Stimulated activated naive CD4-positive, alpha-beta T cell treated with Interleukin-2 at 50 U/mL for 16 hours (primary cell): ENCODE measurements around the gene DLEC1.

Source experiments
- DNase-seq: peaks from one replicate; lab custom pipeline; 2025; lab: John Stamatoyannopoulos, UW

DLEC1 gene

DNA sequence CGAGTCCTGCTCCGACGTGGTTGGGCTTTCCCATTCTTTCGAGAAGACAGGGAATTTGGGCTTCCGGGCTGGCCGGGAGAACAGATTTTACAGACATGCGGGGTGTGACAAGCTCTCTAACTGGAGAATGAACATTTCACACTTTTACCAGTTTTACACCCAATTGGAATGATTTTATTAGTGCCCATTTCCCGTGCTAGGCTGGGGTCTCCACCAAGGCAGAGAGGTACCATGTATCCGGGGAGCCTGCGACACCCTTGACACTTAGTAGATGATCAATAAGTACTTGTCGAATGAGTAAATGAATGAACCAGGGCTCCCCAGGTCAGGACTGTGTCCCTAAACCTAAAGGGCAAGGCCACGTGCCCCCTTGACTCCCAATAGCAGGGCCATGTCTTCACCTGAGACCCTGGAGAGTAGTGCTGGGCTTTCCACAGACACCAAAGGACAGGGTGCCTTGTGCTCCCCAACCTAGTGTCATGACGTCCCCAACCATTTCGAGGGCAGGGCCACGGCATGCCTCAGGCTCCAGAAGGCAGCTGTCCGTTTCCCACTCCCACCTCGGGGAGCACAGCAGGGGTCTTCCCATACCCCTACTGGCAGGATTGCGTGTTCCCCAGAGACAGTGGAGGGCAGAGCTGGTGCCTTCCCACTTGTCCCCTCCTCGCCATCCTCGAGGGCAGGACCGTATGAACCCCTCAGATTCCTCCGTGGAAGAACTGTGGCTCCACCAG, 98.8 kb downstream of the DLEC1 start:
- DNase-seq, result peak; percentile 7

DNA sequence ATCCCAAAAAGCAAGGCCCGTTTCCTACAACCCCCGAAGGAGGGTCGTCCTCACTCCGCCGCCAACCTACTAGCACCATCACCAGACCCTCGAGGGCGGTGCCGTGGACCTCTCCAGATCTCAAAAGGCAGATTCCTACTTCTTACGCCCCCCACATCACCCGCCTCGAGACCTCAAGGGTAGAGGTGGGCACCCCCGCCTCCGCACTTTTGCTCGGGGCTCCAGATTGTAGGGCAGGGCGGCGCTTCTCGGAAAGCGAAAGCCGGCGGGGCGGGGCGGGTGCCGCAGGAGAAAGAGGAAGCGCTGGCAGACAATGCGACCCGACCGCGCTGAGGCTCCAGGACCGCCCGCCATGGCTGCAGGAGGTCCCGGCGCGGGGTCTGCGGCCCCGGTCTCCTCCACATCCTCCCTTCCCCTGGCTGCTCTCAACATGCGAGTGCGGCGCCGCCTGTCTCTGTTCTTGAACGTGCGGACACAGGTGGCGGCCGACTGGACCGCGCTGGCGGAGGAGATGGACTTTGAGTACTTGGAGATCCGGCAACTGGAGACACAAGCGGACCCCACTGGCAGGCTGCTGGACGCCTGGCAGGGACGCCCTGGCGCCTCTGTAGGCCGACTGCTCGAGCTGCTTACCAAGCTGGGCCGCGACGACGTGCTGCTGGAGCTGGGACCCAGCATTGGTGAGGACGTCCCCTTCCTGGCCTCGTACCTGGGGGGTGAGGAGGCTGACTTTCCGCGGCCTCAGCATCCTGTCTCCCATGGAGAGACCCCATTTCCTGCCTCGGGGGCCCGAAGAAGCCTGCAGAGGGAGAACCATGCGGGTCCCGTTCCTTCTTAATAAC, 99.6 kb downstream of the DLEC1 start, which contains the start of gene MYD88:
Gene MYD88 (plus strand): TSS at position 313 of the 842 bp plus-strand sequence. CDS start 40 bp downstream, at position 353.
- DNase-seq, result peak; percentile 85

DNA sequence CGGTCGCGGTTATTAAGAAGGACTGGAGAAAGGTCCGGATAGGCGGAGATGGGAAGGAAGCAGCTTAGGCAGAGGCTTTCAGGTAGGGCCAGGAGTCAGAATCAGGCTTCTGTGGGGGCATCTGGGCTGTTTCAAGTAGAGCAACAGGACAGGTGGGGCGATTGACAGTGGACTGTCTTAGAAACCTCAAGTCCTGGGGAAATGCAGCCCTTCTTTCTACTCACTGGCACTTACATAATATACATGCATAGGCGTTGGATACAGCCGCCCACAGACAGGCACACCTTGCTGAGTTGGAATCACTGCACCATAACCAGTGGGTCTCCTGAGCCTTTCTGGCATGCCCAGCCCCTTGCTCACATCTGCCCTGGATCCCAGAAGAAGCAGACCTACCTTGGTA, 100.2 kb downstream of the DLEC1 start:
- DNase-seq, result no peak

DNA sequence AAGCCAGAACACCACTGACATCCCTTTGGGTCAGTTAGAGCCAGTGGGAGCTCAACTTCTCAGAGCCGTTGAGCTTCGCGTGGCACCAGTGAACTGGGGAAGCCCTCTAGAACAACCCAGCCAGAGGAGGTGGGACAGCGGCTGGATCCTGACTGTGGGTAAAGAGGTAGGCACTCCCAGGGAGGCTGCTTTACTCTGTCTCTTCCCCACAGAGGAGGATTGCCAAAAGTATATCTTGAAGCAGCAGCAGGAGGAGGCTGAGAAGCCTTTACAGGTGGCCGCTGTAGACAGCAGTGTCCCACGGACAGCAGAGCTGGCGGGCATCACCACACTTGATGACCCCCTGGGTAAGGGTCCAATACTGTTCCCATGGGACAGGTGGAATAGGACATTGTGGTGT, 100.6 kb downstream of the DLEC1 start:
- no peak for DNase-seq

DNA sequence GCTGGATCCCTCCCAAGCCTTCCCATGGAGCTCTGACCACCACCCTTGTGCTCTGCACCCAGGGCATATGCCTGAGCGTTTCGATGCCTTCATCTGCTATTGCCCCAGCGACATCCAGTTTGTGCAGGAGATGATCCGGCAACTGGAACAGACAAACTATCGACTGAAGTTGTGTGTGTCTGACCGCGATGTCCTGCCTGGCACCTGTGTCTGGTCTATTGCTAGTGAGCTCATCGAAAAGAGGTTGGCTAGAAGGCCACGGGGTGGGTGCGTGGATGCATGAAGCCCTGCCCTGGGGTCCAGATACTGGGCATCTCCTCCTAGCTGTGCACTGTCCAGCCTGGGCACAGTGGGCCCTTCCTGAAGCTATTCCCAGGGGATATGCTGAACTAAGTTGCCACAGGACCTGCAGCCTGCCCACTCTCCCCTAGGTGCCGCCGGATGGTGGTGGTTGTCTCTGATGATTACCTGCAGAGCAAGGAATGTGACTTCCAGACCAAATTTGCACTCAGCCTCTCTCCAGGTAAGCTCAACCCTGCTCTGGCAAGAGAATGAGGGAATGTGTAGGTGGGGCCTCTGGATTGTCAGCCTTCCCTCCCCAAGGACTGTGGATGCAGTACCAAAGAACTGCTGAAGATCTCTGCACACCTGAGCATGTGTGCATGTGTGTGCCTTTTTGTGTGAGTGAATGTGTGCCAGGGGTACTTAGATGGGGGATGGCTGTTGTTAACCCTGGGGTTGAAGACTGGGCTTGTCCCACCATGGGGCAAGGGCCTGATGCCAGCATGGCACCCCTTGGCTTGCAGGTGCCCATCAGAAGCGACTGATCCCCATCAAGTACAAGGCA, 101.5 kb downstream of the DLEC1 start:
- DNase-seq, result no peak

DNA sequence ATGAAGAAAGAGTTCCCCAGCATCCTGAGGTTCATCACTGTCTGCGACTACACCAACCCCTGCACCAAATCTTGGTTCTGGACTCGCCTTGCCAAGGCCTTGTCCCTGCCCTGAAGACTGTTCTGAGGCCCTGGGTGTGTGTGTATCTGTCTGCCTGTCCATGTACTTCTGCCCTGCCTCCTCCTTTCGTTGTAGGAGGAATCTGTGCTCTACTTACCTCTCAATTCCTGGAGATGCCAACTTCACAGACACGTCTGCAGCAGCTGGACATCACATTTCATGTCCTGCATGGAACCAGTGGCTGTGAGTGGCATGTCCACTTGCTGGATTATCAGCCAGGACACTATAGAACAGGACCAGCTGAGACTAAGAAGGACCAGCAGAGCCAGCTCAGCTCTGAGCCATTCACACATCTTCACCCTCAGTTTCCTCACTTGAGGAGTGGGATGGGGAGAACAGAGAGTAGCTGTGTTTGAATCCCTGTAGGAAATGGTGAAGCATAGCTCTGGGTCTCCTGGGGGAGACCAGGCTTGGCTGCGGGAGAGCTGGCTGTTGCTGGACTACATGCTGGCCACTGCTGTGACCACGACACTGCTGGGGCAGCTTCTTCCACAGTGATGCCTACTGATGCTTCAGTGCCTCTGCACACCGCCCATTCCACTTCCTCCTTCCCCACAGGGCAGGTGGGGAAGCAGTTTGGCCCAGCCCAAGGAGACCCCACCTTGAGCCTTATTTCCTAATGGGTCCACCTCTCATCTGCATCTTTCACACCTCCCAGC, 102.4 kb downstream of the DLEC1 start:
- DNase-seq, result no peak

DNA sequence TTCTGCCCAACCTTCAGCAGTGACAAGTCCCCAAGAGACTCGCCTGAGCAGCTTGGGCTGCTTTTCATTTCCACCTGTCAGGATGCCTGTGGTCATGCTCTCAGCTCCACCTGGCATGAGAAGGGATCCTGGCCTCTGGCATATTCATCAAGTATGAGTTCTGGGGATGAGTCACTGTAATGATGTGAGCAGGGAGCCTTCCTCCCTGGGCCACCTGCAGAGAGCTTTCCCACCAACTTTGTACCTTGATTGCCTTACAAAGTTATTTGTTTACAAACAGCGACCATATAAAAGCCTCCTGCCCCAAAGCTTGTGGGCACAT, 102.9 kb downstream of the DLEC1 start:
- no peak for DNase-seq

DNA sequence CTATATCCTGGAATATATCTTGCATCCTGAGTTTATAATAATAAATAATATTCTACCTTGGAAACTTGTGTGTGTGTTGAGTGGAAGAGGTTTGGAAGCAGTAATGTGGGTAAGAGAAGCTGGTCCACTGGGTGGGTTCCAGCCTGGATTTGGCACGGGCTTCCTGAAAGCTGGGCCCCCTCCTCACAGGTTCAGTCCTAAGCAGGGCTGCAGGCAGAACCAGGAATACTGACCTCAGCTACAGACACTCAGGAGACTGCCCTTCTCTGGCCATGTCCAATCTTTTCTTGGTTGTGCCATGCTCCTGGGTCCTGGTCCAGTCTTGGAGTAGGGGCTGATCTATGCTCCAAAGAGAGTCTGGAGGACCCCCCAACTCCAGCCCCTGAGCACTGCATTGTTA, 104.0 kb downstream of the DLEC1 start:
- no peak for DNase-seq

DNA sequence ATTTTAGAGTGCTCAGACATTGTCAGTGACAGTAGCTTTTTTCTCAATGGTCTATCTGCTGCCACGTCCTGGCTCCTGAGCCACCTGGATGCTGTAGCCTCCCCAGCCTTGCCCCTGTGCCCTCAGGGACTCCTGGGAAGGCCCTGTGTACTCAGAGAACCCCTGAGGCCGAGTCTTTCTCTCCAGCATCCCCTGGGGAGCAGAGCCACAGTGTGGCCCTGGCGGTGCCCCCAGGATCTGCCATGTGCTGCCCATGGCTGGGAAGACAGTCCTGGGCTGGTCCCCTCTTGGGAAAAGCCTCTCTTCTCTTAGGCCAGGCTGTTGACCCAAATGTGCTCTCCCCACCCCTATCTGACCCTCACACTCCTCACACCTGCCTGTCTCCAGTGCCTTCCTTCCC, 104.5 kb downstream of the DLEC1 start:
- DNase-seq, result no peak

DNA sequence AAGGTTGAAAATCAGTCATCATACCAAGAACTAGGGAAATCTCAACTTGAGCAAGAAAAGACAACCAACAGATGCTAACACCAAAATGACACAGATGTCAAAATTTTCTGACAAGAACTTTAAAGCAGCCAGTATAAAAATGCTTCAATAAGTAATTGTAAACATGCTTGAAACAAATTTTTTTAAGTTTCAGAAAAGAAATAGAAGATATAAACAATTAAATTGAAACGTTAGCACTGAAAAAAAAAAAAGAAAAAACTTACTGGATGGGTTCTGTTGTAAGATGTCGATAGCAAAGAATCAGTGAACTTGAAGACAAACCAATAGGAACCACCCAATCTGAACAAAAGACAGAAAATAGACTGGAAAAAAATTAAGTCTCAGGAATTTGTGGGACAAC, 107.5 kb downstream of the DLEC1 start:
- DNase-seq, result no peak

DNA sequence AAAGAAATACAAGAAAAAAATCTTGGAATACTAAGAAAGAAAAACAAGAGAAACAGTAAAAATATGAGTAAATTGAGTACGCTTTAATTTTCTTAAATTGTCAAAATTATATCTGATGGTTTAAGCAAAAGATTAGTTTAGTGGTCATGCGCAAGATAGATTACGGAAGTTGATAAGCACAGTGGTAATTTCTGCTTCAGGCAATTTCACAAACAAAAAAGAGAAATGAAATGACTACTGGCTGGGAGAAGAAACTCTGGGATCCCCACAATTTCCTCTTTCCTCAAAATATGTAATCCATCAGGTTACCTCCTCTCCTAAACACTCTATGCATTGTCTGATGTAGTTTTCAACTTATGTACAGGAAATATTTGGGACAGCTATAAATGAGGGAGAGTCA, 108.4 kb downstream of the DLEC1 start:
- DNase-seq, result no peak

DNA sequence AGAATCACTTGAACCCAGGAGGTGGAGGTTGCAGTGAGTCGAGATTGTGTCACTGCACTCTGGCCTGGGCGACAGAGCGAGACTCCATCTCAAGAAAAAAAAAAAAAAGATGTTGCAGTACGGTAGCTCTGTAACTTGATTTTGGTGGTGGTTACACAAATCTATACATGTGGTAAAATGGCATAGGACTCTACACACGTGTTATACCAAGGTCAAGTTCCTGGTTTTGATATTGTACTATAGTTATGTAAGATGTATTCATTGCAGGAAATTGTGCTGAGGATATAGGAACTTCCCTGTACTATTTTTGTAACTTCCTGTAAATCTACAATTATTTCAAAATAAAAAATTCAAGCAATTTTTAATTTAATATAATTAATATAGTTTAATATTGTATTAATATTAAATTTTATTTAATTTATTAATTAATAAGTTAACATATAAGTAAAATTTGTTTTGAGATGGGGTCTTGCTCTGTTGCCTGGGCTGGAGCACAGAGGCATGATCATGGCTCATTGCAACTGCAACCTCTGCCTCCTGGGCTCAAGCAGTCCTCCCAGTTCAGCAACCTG, 109.4 kb downstream of the DLEC1 start:
- no peak for DNase-seq

DNA sequence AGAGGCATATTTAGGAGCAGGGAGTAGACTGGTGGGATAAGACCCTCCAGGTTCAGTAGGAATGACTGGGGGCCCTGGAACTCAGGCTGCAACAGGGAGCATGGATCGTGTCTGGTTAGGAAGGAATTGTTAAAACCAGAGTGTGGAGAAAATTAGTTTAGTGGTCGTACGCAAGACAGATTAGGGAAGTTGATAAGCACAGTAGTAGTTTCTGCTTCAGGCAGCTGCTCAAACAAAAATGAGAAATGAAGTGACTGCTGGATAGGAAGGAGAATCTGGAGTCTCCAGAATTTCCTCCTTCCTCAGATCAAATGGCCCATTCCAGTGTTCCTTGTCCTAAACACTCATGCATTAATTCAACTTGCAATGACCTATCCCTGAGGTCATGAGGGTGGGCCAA, 110.7 kb downstream of the DLEC1 start:
- DNase-seq, result no peak

DNA sequence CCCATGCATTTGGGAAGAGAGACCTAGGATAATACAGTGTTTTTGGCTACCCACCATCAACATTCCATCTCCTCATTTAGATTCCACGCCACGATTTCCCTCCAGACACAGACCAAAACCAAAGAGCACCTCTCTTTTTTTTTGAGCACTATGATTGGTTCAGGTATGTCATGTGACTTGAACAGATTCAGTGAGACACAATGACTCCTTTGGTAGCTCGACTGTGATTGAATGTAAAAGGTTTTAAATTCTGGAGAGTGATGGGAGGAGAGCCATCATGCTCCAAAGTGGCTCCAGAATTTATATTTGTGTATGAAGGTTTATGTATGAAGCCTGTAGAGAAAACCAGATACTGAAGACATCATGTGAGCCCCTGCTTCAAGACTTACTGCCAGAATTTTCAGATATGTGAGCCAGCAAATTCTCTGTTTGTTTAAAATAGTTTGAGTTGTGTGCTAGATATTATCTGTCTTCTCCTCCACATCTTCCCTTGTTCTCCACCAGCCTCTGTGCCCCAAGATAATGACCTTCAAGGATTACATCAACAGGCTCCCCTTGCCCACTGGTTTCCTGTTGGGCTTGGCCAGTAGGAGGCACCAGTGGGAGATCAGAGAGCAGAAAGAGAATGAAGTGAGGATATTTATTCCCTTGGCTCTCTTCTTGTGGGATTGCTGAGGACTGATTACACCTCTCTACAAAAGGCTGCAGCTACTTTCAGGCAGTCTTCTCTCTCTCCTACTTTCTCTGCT, 111.9 kb downstream of the DLEC1 start:
- DNase-seq, result no peak

DNA sequence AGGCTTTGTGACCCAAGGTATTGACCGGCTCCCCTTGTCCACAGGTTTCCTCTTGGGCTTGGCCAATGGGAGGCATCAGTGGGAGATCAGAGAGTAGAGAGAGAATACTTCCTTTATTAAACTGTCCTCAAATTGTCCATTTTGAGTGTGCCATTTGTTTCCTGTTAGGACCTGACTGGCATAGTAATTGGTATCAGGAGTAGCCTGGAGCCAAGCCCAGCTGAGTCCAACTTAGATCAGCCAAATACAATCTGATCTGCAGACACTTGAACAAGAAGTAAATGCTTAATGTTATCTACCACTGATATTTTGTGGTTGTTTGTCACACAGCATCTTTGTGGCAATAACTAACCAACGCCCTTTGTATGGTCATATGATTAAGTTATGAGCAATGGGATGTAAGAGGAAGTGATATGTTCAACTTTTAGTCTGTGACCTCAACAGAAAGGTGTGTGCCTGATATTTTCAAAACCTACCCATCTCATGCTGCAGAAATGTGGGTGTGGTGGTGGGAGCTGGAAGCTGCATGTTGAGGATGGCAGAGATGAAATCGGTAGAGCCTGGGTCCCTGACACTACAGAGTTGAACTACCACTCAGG, 112.8 kb downstream of the DLEC1 start:
- DNase-seq, result no peak

DNA sequence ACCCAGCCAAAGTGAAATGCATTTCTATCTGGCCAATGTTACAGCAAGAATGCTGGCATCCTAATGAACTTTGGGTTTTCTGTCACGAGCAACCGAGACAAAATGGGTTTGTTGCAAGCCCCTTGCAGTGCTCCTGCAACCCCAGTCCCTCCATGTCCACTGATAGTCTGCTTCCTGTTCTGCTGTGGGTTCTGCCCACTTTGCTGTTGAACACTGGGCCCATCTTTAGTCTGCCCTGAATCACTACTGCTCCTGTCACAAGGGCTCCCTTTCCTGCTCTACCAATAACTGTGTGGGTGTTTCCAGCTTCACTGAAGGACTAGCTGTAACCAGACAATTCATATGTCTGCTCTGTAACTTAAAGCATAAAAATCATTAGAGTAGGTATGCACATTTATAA, 113.6 kb downstream of the DLEC1 start:
- DNase-seq, result no peak

DNA sequence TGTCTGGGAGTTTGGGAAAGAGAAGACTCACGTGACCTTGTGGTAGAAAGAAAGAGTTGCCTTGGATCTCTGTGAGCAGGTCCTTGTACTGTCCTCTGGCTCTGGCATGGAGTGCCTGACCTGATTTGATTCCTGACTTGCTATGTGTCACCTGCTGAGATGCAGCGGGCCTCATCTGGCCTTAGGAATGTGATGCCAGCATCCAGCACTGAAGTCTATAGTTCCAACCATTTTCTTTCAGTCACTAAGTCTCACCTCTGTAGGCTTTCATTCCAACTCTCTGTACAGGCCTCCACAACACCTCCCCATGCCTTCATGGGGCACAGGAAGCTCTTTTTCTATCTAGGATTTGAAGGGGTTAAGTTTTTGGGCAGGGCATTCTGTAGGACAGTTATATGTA, 114.2 kb downstream of the DLEC1 start:
- no peak for DNase-seq

DNA sequence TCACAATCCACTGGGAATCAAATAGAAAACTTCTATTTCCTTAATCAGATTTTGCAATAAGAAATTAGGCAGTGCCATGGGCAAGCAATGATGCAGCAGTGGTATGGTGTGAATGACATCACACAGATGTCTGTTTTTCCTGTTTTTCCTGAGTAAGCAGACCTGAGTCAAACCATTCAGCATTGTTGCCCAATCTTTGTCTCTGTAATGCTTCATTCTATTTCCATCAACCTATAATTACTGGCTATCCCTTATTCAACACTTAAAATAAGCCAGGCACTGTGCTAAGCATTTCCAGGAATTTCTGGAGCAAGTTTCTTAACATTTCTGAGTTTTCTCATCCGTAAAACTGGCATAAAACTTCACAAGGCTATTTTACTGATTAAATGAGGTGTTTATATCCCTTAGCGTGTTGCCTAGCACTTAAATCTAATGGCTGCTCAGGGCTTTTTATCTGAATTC, 115.1 kb downstream of the DLEC1 start:
- no peak for DNase-seq

DNA sequence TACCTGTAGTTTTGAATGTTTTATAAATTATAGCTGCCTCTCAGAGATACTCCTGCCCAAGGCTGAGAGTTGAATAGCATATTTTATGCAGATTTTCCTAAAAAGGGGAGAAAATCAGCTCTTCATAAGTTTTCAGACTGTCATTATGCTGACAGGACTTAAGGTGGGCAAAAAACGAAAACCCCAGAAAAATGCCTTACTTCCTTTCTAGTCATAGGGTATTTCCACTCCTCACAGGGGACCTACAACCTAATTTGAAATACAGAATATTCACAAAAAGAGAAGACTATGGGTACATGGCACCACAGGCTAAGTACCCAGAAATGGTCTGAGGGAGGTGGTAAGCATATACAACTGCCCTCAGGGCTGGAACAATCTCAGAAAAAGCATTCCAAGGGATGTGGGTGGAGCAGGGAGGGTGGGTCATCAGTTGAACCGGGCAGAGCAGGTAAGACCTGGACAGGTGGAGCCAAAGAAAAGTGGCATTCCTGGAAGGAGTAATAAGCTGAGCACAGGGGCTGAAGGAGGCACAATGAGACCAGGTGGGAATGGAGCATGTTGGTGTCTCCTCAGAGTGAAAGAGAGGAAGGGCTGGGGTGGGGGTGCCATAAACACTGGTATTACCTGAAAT, 115.7 kb downstream of the DLEC1 start:
- no peak for DNase-seq

DNA sequence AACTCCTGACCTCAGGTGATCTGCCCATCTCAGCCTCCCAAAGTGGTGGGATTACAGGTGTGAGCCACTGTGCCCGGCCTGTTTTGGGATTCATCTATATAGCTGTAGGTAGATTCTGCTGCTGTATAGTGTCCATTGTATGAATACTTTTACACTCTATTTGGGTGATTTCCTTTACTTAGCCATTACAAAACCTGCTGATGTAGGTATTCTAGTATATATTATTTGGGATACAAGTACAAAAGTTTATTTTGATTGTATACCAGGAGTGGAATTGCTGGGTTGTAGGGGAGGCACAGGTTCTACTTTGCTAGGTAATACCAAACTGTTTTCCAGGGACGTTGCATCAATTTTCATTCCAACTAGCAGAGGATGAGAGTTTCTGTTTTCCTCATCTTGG, 116.8 kb downstream of the DLEC1 start:
- DNase-seq, result no peak
